HFF-Myc (cell line): ENCODE measurements around the gene FAM110D.

ENCODE experiments used
- DNase-seq: peaks from one replicate; pipeline ENCODE4 v3.0.0-alpha.2; 2011; ENCODE audit warnings: low read depth; ENCODE audit errors: extremely low read depth
- H3K4me3 ChIP-seq: replicated peaks from 2 replicates; pipeline ENCODE4 v1.5.1; 2011; ENCODE audit warnings: low read depth, mild to moderate bottlenecking, control low read depth, low read length
- CTCF ChIP-seq: IDR thresholded peaks from 2 replicates; pipeline ENCODE4 v1.5.1; 2012; ENCODE audit warnings: mild to moderate bottlenecking, low read depth, low read length, control low read depth; ENCODE audit errors: missing control alignments

The FAM110D gene

GRCh38 chr1:26181586-26182382 lies 22.9 kb downstream of the FAM110D start:
- no peak overlapping the region for H3K4me3 ChIP-seq
- DNase-seq = no peak
- no peak for TF ChIP-seq CTCF

DNA sequence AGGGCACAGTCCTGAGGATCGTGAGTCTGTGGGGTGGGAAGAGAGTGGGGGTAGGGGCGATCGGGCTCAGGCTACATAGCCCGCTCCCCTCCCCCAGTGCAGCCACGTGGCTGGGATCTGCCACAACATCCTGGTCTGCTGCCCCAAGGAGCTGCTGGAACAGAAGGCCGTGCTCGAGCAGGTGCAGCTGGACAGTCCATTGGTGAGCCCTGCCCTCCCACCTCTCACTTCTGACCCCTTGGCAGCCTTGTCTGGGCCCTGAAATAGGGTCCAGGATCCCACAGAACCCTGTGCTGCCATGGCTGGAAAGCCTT lies 23.5 kb downstream of the FAM110D start:
- no peak for TF ChIP-seq CTCF
- no peak for DNase-seq
- no peak overlapping the region for H3K4me3 ChIP-seq

- no peak for DNase-seq
- no peak overlapping the region for H3K4me3 ChIP-seq
- TF ChIP-seq CTCF = no peak
These were observed 25.2 kb downstream of the FAM110D start for GRCh38 chr1:26184086-26184485.

- no peak for TF ChIP-seq CTCF
- DNase-seq = no peak
These were observed 26.0 kb downstream of the FAM110D start for GRCh38 chr1:26184883-26185282.

DNA sequence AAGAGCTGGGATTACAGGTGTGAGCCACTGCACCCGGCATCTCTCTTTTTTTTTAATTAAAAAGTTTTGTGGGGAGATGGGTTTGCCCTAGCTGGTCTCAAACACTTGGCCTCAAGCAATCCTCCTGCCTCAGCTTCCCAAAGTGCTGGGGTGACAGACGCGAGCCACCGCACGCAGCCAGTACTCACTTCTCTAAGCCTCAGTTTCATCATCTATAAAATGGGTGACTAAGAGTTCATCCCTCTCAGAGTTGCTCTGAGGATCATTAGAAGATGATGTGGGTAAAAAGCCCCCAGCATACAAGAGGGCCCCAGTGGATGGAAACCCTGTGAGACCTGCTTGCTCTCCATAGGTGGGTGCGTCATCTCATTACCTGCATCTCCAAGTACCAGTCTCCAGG lies 29.0 kb downstream of the FAM110D start:
- no peak overlapping the region for H3K4me3 ChIP-seq
- no peak for DNase-seq
- no peak for TF ChIP-seq CTCF

More at GRCh38 chr1:26184883-26185282, 26.0 kb downstream of the FAM110D start:
- no peak overlapping the region for H3K4me3 ChIP-seq

DNA sequence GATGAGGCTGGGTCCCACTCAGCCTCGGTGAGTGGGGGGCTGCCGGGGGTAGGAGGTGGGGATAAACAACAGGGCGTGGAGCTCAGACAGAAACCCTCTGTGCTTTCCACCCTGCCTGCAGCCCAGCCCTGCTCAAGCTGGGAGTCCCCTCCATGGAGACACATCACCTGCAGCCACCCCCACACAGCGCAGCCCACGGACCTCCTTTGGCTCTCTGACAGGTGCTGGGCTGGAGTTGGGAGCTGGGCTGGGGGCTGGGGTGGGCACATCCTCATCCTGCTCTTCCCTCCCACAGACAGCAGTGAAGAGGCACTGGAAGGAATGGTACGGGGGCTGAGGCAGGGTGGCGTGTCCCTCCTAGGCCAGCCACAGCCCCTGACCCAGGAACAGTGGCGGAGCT lies 29.6 kb downstream of the FAM110D start:
- no peak overlapping the region for H3K4me3 ChIP-seq
- TF ChIP-seq CTCF = no peak
- no peak for DNase-seq

DNA sequence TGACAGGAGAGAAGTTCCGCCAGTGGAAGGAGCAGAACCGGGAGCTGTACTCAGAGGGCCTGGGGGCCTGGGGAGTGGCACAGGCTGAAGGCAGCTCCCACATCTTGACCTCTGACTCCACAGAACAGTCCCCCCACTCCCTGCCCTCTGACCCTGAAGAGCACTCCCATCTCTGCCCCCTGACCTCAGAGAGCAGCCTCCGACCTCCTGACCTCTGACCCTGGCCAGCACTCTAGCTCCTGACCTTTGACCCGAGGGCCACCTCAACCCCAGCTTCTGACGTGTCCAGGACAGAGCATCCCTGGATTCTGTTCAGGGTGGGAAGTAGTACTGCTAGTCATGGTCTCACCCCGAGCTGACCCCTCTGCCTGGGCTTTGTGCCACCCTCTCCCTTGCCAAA lies 30.5 kb downstream of the FAM110D start:
- DNase-seq = no peak
- no peak for TF ChIP-seq CTCF
- H3K4me3 ChIP-seq = no peak overlapping the region
